ENCODE data around the gene HACE1.

HACE1 gene

DNA sequence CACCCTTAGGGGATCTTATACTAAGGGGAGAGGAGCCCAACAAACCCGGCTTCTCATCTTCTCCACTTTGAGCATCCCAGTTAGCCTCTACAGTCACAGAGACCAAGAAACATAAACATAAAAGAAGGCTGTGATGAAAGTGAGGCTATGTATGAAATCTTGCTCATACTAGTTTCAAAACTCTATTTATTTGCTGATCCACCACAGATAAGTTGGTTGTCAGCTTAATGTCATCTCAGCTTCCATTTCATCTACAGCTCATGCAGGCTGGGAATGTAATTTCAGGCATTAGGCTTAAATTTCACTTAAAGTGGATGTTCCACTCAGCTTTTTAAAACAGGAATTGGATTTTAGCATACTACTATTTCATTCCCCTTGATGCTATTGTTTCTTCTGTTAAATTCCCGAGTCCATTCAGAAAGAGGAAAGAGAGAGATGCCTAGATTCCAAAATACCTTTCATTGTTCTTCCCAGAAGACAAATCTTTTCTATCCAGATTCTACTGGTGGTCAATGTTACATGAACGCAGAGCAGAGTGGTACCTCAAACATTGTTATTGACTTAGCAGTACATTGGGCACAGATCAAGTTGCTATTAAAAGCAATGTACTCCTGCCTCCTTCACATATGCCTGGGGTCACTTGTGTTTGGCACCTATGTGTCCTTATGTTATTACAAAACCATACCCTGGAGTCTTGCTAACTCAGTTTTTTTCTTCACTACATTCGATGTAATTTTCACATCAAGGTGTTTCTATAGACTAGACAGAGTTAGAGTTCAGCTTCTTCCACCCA lies 149.0 kb downstream of the HACE1 start:
- Histone ChIP-seq H3K4me3 (replicated peaks; ENCODE audit: low read depth, low read length) (no peak overlapping the region), H3K36me3 (ENCODE audit: control insufficient read depth, insufficient read depth, low read length) (no peaks in the 10 kb centered on the region), H3K27me3 (replicated peaks; ENCODE audit: control insufficient read depth, insufficient read depth, low read length) (no peaks in the 10 kb centered on the region)
- no peak for DNase-seq (ENCODE audit: extremely low read depth, insufficient read length)
- no peak for TF ChIP-seq CTCF (IDR thresholded peaks at IDR 0.05; ENCODE audit: insufficient read depth, low read length, poor library complexity, severe bottlenecking)

GRCh38 chr6:104705916-104706442 lies 153.7 kb downstream of the HACE1 start:
- Histone ChIP-seq H3K4me3 (replicated peaks; ENCODE audit: low read depth, low read length) (no peak overlapping the region), H3K27me3 (replicated peaks; ENCODE audit: control insufficient read depth, insufficient read depth, low read length) (no peaks in the 10 kb centered on the region), H3K36me3 (ENCODE audit: control insufficient read depth, insufficient read depth, low read length) (no peaks in the 10 kb centered on the region)
- no peak for DNase-seq (ENCODE audit: extremely low read depth, insufficient read length)
- no peak for TF ChIP-seq CTCF (IDR thresholded peaks at IDR 0.05; ENCODE audit: insufficient read depth, low read length, poor library complexity, severe bottlenecking)

DNA sequence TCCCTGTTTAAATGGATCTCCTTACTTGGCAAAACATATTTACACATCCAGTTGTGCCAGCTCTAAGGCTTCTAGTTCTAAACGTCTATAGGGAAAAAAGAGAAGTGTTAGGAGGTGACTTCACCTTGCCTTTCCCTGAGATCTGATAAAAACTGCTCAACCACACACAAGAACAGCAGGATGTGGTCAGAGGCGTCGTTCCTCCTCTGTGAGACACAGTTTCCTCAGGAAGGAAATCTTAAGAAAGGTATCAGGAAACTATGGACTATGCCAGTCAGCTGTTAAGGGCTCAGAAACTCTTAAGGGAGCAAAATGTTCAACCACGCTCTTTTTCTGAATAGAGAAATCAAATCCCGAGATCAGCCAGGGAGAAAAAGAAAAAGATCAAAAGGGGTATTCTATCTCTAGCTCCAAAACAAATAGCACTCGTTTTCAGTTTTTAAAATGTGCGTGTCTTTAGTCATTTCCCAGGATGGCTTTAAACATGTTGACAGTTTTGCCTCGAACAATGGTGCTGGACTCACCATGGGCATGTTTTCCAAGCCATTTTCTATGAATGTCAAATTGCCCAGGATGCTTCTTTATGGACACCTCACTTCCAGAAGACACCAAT lies 154.5 kb downstream of the HACE1 start:
- DNase-seq (ENCODE audit: extremely low read depth, insufficient read length) = no peak
- no peak for TF ChIP-seq CTCF (IDR thresholded peaks at IDR 0.05; ENCODE audit: insufficient read depth, low read length, poor library complexity, severe bottlenecking)
- H3K36me3 ChIP-seq (ENCODE audit: control insufficient read depth, insufficient read depth, low read length) = no peaks in the 10 kb centered on the region
- no peak overlapping the region for H3K4me3 ChIP-seq (replicated peaks; ENCODE audit: low read depth, low read length)
- no peaks in the 10 kb centered on the region for H3K27me3 ChIP-seq (replicated peaks; ENCODE audit: control insufficient read depth, insufficient read depth, low read length)

DNA sequence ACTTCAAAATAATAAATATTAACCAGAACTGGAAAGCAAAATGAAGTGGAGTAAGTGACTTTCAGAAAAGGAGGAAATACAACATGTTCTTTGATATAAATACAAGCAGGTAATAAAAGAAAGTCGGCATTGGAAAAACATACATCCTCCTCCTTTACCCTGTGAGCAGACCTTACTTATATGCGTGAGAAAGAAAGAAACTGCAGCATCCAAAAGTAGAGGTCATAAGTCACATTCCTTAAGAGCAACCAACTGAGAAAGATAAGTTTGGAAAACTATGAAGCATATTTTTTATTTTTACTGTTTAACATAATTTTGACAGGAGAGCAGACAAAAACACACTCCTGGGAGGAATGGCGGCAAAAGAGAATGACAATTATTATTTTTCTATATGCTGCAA lies 155.5 kb downstream of the HACE1 start:
- Histone ChIP-seq H3K36me3 (ENCODE audit: control insufficient read depth, insufficient read depth, low read length) (no peaks in the 10 kb centered on the region), H3K4me3 (replicated peaks; ENCODE audit: low read depth, low read length) (no peak overlapping the region), H3K27me3 (replicated peaks; ENCODE audit: control insufficient read depth, insufficient read depth, low read length) (no peaks in the 10 kb centered on the region)
- DNase-seq (ENCODE audit: extremely low read depth, insufficient read length) = no peak
- TF ChIP-seq CTCF (IDR thresholded peaks at IDR 0.05; ENCODE audit: insufficient read depth, low read length, poor library complexity, severe bottlenecking) = no peak

DNA sequence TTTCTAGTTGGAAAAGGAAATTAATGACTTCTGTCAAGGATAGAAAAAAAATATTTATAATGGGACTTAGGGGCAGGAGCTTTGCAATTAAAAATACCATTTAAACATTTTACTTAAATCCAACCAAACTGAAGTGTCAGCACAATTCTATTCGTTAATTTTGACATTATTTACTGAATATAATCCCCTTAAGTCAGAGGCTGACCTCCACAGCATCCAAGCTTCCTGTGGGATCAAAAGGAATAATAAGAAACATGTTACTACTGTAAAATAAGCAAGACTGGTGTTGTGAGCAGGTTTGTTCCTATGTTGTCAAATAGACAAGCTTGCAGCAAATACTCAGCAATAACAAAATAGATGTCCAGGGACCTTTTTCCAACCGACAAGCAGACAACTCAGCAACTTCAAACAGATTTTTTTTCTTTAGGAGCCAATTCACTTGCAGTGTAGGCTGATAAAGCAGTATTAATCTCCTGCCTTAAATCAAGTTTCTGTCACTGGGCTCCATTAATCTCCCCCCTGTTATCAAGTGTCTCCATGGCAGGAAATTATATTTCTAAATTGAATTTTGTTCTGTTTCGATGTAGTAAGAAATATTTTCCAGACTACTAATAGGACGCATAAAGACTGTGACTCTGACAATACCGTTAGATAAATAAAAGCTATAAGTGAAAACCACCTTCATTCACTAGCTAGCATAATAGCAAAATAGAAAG lies 157.4 kb downstream of the HACE1 start:
- Histone ChIP-seq H3K4me3 (replicated peaks; ENCODE audit: low read depth, low read length) (no peak overlapping the region), H3K36me3 (ENCODE audit: control insufficient read depth, insufficient read depth, low read length) (no peaks in the 10 kb centered on the region), H3K27me3 (replicated peaks; ENCODE audit: control insufficient read depth, insufficient read depth, low read length) (no peaks in the 10 kb centered on the region)
- no peak for TF ChIP-seq CTCF (IDR thresholded peaks at IDR 0.05; ENCODE audit: insufficient read depth, low read length, poor library complexity, severe bottlenecking)
- no peak for DNase-seq (ENCODE audit: extremely low read depth, insufficient read length)
